Lung (tissue), 12 donors: ENCODE data around the gene TLCD2. TPM values are rescaled to one million over a fixed set of nuclear protein-coding genes. Genes with fewer than 3 reads are reported as not detected.

Experiments
- ATAC-seq: fragments of 200-7000 bp; cut with Tn5 transposase; one replicate; pipeline ENCODE4 v1.9.1; 2020; ENCODE audit warnings: moderate number of reproducible peaks; ENCODE audit not compliant: insufficient read depth, low FRiP score
- DNase-seq, 3 donors: peaks; one replicate each; pipeline ENCODE4 v3.0.0-alpha.2; 2013 to 2017
- H3K27ac ChIP-seq, 2 donors: one replicate each; pipeline ENCODE4 v1.5.1; 2013; ENCODE audit warnings: mild to moderate bottlenecking in 2 of 2, moderate library complexity in 2 of 2, control low read depth in 1 of 2, inconsistent platforms in 1 of 2, low read depth in 1 of 2, low read length in 1 of 2
- H3K27me3 ChIP-seq, 3 donors: one replicate each; pipeline ENCODE4 v1.5.1; 2013; ENCODE audit warnings: low read length in 2 of 3; ENCODE audit not compliant: control insufficient read depth in 3 of 3, insufficient read depth in 3 of 3
- H3K36me3 ChIP-seq, 4 donors: one replicate each; pipeline ENCODE4 v1.5.1; 2013; ENCODE audit warnings: low read length in 4 of 4, mild to moderate bottlenecking in 1 of 4, moderate library complexity in 1 of 4; ENCODE audit not compliant: control insufficient read depth in 4 of 4, insufficient read depth in 4 of 4
- H3K4me1 ChIP-seq, 5 donors: one replicate each; pipeline ENCODE4 v1.5.1; 2013; ENCODE audit warnings: low read length in 5 of 5, mild to moderate bottlenecking in 2 of 5, moderate library complexity in 1 of 5; ENCODE audit not compliant: control insufficient read depth in 5 of 5, insufficient read depth in 5 of 5
- H3K4me3 ChIP-seq: one replicate; pipeline ENCODE4 v1.5.1; 2013; ENCODE audit warnings: mild to moderate bottlenecking, control low read depth, moderate library complexity
- H3K9ac ChIP-seq, 2 donors: one replicate each; pipeline ENCODE4 v1.5.1; 2013; ENCODE audit warnings: low read length in 2 of 2, control low read depth in 1 of 2; ENCODE audit not compliant: insufficient read depth in 1 of 2
- H3K9me3 ChIP-seq, 4 donors: one replicate each; pipeline ENCODE4 v1.5.1; 2013; ENCODE audit warnings: low read length in 3 of 4, mild to moderate bottlenecking in 1 of 4, moderate library complexity in 1 of 4; ENCODE audit not compliant: control insufficient read depth in 4 of 4, insufficient read depth in 3 of 4
- WGBS, 2 donors: extraction: QIAGEN DNeasy Blood & Tissue Kit; methylation state at CpG; one replicate each; pipeline ENCODE4 v1.1.7; 2013; 5-methylcytosine and 5-hydroxymethylcytosine counted together
- polyA plus RNA-seq, 2 donors: library from polyadenylated mRNA; stranded (reverse); fragments of 200-250 nt; gene quantifications; one replicate each; pipeline ENCODE4 v1.2.1, GENCODE V29; 2013
- total RNA-seq, 2 donors: library from RNA; depleted of rRNA in 1 of 2; stranded (reverse); fragments of >200 nt in 1 of 2; gene quantifications; one replicate each; pipeline ENCODE4 v1.2.1, GENCODE V29; 2014 to 2021
- TF ChIP-seq, protein P1 (sequence below): IDR thresholded peaks from 2 replicates; pipeline ENCODE4 v1.5.1; 2012; ENCODE audit warnings: mild to moderate bottlenecking; ENCODE audit errors: control extremely low read depth, extremely low read depth
- donor health status: control.
- donor health status: control.
- donor health status: Bipolar disorder and iron deficiency.
- donor health status: healthy.
- donor health status: DM: yes; HTN: yes; CAD: no.

TLCD2 gene
- total and polyA plus RNA-seq, 4 donors: 4.4 to 16.1 (median 9.8) TPM

DNA sequence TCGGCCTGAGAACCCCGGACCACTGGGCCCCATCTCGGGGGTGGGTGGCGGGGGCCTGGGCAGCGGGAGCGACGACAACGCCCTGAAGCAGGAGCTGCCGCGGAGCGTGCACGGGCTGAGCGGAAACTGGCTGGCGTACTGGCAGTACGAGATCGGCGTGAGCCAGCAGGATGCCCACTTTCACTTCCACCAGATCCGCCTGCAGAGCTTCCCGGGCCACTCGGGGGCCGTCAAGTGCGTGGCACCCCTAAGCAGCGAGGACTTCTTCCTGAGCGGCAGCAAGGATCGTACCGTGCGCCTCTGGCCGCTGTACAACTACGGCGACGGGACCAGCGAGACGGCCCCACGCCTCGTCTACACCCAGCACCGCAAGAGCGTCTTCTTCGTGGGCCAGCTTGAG lies 23.6 kb upstream of the TLCD2 start:
- H3K4me3 ChIP-seq: no peak overlapping the region
- DNase-seq (no peak), ATAC-seq (no peak)
- no peak overlapping the region for H3K9ac ChIP-seq
- no peaks in the 10 kb centered on the region for H3K27me3 ChIP-seq
- H3K36me3 ChIP-seq: peaks cover 0 to 62% (median 9%) of the 10 kb centered on the region in 4 donors
- TF ChIP-seq, protein P1, sequence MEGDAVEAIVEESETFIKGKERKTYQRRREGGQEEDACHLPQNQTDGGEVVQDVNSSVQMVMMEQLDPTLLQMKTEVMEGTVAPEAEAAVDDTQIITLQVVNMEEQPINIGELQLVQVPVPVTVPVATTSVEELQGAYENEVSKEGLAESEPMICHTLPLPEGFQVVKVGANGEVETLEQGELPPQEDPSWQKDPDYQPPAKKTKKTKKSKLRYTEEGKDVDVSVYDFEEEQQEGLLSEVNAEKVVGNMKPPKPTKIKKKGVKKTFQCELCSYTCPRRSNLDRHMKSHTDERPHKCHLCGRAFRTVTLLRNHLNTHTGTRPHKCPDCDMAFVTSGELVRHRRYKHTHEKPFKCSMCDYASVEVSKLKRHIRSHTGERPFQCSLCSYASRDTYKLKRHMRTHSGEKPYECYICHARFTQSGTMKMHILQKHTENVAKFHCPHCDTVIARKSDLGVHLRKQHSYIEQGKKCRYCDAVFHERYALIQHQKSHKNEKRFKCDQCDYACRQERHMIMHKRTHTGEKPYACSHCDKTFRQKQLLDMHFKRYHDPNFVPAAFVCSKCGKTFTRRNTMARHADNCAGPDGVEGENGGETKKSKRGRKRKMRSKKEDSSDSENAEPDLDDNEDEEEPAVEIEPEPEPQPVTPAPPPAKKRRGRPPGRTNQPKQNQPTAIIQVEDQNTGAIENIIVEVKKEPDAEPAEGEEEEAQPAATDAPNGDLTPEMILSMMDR: no peak
- H3K9me3 ChIP-seq: no peaks in the 10 kb centered on the region
- peaks cover 0 to 16% (median 4%) of the 10 kb centered on the region in 5 donors for H3K4me1 ChIP-seq
- 95 to 97% methylated on average over 38 of the region's 38 CpGs for WGBS, 2 donors
- no peak overlapping the region for H3K27ac ChIP-seq

DNA sequence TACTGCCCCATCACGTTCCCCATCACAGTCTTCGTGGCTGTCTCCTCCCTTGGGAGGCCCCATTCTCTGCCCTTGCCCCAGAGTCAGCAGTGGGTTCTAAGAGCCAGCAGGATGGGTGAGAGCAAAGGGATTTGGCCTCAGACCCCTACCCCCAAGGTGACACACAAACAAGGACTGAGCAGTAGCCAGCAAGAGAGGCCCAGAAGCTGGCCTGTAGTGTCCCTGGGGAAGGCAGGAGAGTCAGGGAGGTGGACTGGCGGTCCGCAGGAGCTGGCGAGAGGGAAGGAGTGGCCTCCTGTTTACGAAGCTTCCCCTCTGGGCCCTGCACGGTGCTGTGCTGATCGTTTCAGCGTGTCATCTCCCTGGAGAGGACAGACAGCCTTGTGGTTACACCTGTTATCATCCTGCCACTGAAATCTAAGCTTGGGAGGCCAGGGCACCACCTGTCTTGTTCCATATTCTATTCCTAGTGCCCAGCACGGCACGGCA lies 22.7 kb upstream of the TLCD2 start:
- Histone ChIP-seq H3K27me3 (no peaks in the 10 kb centered on the region), H3K9me3 (no peaks in the 10 kb centered on the region), H3K27ac (no peak overlapping the region), H3K4me3 (no peak overlapping the region), H3K36me3 (peaks cover 0 to 64% (median 8%) of the 10 kb centered on the region in 4 donors), H3K9ac (no peak overlapping the region), H3K4me1 (peaks cover 0 to 16% (median 4%) of the 10 kb centered on the region in 5 donors)
- TF ChIP-seq, protein P1: no peak
- DNase-seq (no peak), ATAC-seq (no peak)
- WGBS, 2 donors: 85 to 86% methylated on average over 11 of the region's 11 CpGs

DNA sequence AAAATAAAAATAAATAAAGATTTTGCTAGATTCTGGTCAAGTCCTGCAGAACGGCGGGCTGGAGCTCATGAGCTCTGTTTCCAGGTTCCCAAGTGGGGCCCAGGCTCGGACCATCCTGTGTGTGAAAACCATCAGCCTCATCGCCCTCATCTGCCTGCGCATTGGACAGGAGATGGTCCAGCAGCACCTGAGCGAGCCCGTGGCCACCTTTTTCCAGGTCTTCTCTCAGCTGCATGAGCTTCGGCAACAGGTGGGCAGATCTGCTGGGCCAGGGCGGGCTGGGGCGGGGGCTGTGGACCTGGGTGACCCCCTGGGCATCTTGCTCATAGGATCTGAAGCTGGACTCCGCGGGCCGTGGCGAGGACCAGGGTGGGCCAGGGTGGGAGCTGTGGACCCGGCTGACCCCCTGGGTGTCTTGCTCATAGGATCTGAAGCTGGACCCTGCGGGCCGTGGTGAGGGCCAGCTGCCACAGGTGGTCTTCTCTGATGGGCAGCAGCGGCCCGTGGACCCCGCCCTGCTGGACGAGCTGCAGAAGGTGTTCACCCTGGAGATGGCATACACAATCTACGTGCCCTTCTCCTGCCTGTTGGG lies 22.2 kb upstream of the TLCD2 start:
- no peak for ATAC-seq
- H3K36me3 ChIP-seq: peaks cover 0 to 64% (median 8%) of the 10 kb centered on the region in 4 donors
- TF ChIP-seq, protein P1: no peak
- 97 to 98% methylated on average over 22 of the region's 22 CpGs for WGBS, 2 donors
- H3K9me3 ChIP-seq: no peaks in the 10 kb centered on the region
- peaks cover 0 to 16% (median 4%) of the 10 kb centered on the region in 5 donors for H3K4me1 ChIP-seq
- no peak overlapping the region for H3K27ac ChIP-seq
- H3K9ac ChIP-seq: no peak overlapping the region
- DNase-seq: no peak
- no peak overlapping the region for H3K4me3 ChIP-seq
- no peaks in the 10 kb centered on the region for H3K27me3 ChIP-seq

DNA sequence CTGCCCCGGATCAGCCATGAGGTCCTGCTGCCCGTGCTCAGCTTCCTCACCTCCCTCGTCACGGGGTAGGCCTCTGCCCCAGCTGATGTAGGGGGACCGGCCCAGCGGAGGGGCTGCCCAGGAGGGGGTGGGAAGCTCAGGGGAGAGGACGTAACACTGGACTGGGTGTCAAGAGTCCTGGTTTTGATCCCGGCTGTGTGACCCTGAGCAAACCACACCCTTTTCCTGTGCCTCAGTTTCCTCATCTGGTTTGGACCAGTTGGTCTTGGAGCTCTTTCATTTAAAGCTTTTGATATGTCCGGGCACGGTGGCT lies 21.0 kb upstream of the TLCD2 start:
- WGBS, 2 donors: 83 to 92% methylated on average over 10 of the region's 10 CpGs
- H3K36me3 ChIP-seq: peaks cover 0 to 67% (median 5%) of the 10 kb centered on the region in 4 donors
- H3K4me3 ChIP-seq: no peak overlapping the region
- H3K4me1 ChIP-seq: peaks cover 0 to 16% (median 0%) of the 10 kb centered on the region in 5 donors
- ATAC-seq (no peak), DNase-seq (no peak)
- H3K27ac ChIP-seq: peak overlapping the region in 1 of 2 donors; percentile 83
- no peak overlapping the region for H3K9ac ChIP-seq
- no peaks in the 10 kb centered on the region for H3K9me3 ChIP-seq
- H3K27me3 ChIP-seq: no peaks in the 10 kb centered on the region
- TF ChIP-seq, protein P1: no peak
